Spleen (tissue), 7 donors: Measurements from ENCODE around the gene CNTN5.

Experiments used
- POLR2A ChIP-seq, 3 donors: fragments of 450-650 bp; IDR thresholded peaks; one replicate each; pipeline ENCODE4 v1.5.1; 2017; ENCODE audit warnings: antibody characterized with exemption in 3 of 3, mild to moderate bottlenecking in 1 of 3
- POLR2AphosphoS5 ChIP-seq, 3 donors: sonication (generic); formaldehyde crosslinking; IDR thresholded peaks; one replicate each; pipeline ENCODE4 v1.5.1; 2017; ENCODE audit warnings: antibody characterized with exemption in 3 of 3
- TF ChIP-seq, protein P1 (sequence below), 11 experiments: fragments of 200-600 bp in 7 of 11; fragments of 450-650 bp in 4 of 11; sonication (generic) in 4 of 11; IDR thresholded peaks in 8 of 11; conservative IDR thresholded peaks in 3 of 11; 1 replicate in 7 of 11; 2 replicates in 4 of 11; pipeline versions ENCODE4 v1.4.0 to v1.8.0; 2016 to 2021; ENCODE audit warnings: antibody characterized with exemption in 11 of 11, inconsistent platforms in 4 of 11, mild to moderate bottlenecking in 1 of 11
- donor health status: DM: no; HTN: no; CAD: no; lungs with moderate emphysema.
- donor health status: DM: no; HTN: no; CAD: no.
- donor health status: DM: no; HTN: no; CAD: no.

DNA sequence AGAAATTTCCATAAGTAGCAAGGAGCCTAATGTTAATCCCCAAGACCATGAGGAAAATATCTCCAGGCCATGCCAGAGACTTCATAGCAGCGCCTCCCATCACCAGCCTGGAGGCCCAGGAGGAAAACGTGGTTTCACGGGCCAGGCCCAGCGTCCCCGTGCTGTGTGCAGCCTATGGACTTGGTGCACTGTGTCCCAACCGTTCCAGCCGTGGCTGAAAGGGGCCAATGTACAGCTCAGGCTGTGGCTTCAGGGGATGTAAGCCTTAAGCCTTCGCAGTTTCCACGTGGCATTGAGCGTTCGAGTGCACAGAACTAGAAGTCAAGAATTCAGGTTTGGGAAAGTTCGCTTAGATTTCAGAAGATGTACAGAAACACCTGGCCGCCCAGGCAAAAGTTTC is 510.7 kb downstream of the CNTN5 start:
- TF ChIP-seq, protein P1, sequence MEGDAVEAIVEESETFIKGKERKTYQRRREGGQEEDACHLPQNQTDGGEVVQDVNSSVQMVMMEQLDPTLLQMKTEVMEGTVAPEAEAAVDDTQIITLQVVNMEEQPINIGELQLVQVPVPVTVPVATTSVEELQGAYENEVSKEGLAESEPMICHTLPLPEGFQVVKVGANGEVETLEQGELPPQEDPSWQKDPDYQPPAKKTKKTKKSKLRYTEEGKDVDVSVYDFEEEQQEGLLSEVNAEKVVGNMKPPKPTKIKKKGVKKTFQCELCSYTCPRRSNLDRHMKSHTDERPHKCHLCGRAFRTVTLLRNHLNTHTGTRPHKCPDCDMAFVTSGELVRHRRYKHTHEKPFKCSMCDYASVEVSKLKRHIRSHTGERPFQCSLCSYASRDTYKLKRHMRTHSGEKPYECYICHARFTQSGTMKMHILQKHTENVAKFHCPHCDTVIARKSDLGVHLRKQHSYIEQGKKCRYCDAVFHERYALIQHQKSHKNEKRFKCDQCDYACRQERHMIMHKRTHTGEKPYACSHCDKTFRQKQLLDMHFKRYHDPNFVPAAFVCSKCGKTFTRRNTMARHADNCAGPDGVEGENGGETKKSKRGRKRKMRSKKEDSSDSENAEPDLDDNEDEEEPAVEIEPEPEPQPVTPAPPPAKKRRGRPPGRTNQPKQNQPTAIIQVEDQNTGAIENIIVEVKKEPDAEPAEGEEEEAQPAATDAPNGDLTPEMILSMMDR (IDR thresholded peaks at IDR 0.05 in 8 of 11, conservative IDR thresholded peaks at IDR 0.05 in 3 of 11) = no peak
- TF ChIP-seq POLR2AphosphoS5 (IDR thresholded peaks at IDR 0.05) (no peak), POLR2A (IDR thresholded peaks at IDR 0.05) (no peak)
